ENCODE data around the gene SGF29.
A peak's percentile ranks its signal among the peaks of the same experiment; 100 is the strongest.

Gene SGF29

DNA sequence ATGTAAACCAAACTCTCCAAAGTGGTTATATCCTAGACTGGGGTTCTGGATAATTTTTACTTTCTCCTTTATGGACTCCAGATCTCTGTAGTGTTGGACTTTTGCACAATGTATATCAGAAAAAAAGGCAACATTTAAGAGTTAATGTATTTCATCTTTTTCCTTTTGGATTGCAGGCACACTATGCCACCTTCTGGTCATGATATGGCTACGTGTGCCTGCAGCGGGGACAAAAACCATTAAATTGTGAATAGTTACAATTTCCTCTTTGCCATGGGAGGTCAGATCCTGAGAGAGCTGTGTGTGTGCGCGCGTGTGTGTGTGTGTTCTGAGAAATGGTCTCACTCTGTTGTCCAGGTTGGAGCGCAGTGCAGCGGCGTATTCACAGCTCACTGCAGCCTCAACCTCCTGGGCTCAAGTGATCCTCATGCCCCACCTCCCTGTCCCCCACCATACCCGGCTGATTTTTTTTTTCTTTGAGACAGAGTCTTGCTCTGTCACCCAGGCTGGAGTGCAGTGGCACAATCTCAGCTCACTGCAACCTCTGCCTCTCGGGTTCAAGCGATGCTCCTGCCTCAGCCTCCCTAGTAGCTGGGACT is 4.3 kb upstream of the SGF29 start:
- DNase-seq (ENCODE audit: low read depth, low spot score), result peak; percentile 38
- H3K4me3 ChIP-seq (ENCODE audit: low read depth, low read length), result no peak overlapping the region
- TF ChIP-seq, protein P1, sequence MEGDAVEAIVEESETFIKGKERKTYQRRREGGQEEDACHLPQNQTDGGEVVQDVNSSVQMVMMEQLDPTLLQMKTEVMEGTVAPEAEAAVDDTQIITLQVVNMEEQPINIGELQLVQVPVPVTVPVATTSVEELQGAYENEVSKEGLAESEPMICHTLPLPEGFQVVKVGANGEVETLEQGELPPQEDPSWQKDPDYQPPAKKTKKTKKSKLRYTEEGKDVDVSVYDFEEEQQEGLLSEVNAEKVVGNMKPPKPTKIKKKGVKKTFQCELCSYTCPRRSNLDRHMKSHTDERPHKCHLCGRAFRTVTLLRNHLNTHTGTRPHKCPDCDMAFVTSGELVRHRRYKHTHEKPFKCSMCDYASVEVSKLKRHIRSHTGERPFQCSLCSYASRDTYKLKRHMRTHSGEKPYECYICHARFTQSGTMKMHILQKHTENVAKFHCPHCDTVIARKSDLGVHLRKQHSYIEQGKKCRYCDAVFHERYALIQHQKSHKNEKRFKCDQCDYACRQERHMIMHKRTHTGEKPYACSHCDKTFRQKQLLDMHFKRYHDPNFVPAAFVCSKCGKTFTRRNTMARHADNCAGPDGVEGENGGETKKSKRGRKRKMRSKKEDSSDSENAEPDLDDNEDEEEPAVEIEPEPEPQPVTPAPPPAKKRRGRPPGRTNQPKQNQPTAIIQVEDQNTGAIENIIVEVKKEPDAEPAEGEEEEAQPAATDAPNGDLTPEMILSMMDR (IDR thresholded peaks at IDR 0.05; ENCODE audit: low read depth, low read length), result peak; percentile 55
- in situ Hi-C loops (cut with HindIII; ENCODE audit: low sequenced_read_pairs), result no loop called here

DNA sequence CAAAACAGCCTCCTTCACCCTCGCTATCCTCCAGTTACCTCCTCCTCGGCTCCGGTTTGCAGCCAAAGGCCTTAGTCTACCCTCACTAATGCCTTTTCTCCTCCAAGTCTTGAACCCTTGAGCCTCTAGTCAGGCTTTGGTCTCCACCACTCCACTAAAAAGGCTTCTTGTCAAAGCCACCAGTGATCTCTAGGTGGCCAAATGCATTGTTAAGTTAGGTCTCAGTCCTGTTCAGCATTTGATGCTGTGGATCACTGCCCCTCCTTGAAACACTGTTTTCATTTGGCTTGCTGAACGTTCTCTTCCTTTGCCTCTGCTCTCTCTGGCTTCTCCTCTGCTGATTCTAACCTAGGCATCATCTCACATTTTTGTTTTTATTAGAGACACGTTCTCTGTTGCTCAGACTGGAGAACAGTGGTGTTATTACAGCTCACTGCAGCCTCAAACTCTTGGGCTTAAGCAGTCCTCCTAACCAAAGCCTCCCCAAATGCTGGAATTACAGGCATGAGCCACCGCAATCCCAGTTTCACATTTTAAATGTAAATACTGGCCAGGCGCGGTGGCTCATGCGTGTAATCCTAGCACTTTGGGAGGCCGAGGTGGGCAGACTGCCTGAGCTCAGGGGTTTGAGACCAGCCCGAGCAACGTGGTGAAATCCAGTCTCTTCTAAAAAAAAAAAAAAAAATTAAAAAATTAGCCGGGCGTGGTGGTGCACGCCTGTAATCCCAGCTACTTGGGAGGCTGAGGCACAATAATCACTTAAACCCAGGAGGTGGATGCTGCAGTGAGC is 1.1 kb downstream of the SGF29 start:
- TF ChIP-seq, protein P1 (IDR thresholded peaks at IDR 0.05; ENCODE audit: low read depth, low read length), result no peak
- peak overlapping the region; percentile 54 for H3K4me3 ChIP-seq (ENCODE audit: low read depth, low read length)
- no peak for DNase-seq (ENCODE audit: low read depth, low spot score)
- in situ Hi-C loops (cut with HindIII; ENCODE audit: low sequenced_read_pairs), result no loop called here

DNA sequence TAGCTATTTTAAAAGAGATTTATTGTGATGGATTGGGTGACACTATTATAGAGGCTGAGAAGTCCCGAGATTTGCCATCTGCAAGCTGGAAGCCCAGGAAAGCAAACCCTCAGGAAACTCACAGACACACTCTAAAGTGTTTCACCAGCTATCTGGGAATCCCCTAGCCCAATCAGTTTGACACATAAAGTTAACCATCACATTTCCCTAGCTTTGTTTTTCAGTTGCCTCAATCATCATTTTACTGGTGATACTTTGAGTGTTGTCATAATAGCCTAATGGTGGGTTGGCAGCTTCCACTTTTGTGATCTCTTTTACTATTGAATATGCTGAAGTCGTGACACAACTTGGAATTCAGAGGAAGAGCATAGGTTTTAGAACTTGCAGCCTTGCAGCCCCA is 1.8 kb downstream of the SGF29 start:
- TF ChIP-seq, protein P1 (IDR thresholded peaks at IDR 0.05; ENCODE audit: low read depth, low read length), result no peak
- no peak for DNase-seq (ENCODE audit: low read depth, low spot score)
- in situ Hi-C loops (cut with HindIII; ENCODE audit: low sequenced_read_pairs), result no loop called here
- no peak overlapping the region for H3K4me3 ChIP-seq (ENCODE audit: low read depth, low read length)

DNA sequence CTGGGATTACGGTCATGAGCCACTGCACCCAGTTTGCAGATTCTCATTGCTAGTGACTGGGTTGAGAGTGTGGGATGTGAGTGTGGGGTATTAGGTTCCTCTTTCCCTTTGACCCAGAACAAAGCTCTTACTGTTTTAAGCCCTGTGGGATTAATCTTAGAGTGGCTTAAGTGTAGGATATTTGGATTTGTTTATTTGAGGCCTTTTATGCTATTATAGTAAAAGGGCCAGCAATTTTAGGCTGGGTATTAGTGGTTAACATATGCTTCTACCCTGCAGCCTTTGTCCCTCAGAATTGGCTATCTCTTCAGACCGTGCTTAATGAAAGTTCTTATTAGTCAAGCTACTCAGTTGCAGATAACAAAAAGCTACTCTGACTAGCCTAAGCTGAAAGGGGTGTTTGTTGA is 3.2 kb downstream of the SGF29 start:
- TF ChIP-seq, protein P1 (IDR thresholded peaks at IDR 0.05; ENCODE audit: low read depth, low read length), result no peak
- no peak for DNase-seq (ENCODE audit: low read depth, low spot score)
- no peak overlapping the region for H3K4me3 ChIP-seq (ENCODE audit: low read depth, low read length)
- in situ Hi-C loops (cut with HindIII; ENCODE audit: low sequenced_read_pairs), result no loop called here

DNA sequence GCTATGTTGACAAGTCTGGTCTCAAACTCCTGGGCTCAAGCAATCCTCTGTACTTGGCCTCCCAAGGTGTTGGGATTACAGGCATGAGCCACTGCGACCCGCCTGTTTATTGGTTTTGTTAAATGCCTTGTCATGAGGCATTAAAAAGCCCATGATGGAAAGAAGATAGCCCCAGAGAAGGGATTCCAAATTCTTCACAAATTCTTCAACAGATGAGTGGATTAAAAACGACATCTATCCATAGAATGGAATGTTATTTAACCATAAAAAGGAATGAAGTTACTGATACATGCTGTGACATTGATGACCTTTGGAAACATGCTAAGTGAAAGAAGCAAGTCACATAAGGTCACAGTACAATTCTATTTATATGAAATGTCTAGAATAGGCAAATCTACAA is 4.7 kb downstream of the SGF29 start:
- in situ Hi-C loops (cut with HindIII; ENCODE audit: low sequenced_read_pairs), result no loop called here
- TF ChIP-seq, protein P1 (IDR thresholded peaks at IDR 0.05; ENCODE audit: low read depth, low read length), result no peak
- H3K4me3 ChIP-seq (ENCODE audit: low read depth, low read length), result no peak overlapping the region
- no peak for DNase-seq (ENCODE audit: low read depth, low spot score)

DNA sequence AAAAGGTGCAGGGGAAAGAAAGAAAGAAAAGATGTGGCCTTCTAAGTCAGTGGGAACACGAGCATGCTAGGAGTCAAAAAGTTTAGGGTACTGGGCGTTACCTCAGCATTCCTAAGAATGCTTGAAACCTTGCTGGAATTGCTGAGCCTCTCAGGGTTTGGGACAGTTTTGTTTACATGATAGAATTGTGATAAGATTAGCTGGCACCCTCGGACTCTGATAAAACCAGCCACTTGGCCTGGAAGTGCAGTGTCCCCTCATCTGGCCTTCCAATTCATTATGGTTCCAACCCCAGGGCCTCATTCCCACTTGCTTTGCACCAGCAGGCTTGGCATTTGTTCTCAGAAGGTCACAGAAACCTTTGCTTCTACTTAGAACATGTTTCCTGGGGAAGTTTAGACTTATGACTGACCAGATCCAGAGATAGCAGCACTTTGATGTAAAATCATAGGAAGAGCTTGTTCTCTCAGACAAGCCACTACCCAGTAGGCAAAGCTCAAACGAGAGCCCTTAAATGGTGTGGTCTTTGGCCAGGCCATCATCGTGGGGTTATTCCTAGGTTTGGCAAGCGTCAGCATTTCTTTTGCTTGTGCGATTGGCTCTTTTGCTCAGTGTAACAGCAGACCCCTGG is 8.0 kb downstream of the SGF29 start:
- DNase-seq (ENCODE audit: low read depth, low spot score), result no peak
- H3K4me3 ChIP-seq (ENCODE audit: low read depth, low read length), result no peak overlapping the region
- TF ChIP-seq, protein P1 (IDR thresholded peaks at IDR 0.05; ENCODE audit: low read depth, low read length), result no peak
- in situ Hi-C loops (cut with HindIII; ENCODE audit: low sequenced_read_pairs), result no loop called here

Measured in astrocyte of the spinal cord (primary cell).